A549 (cell line): ENCODE results near the gene NUCB1. TPM values are rescaled to one million over a fixed set of nuclear protein-coding genes. Genes with fewer than 3 reads are reported as not detected.

ENCODE experiments used
- ATAC-seq, 2 experiments: fragments of 200-7000 bp in 1 of 2; fragments of >200 bp in 1 of 2; cut with Nextera tagmentation in 1 of 2; cut with Tn5 transposase in 1 of 2; 3 replicates each; pipeline versions ENCODE4 v1.8.0 to v1.9.1; 2018 to 2020; ENCODE audit warnings: mild to moderate bottlenecking in 1 of 2, moderate library complexity in 1 of 2
- CTCF ChIA-PET: fragments of 300-600 bp; sonication (Branson Sonifier 250); formaldehyde crosslinking; extraction: SDS; loops from one replicate; lab custom pipeline; 2021; ENCODE audit warnings: antibody characterized with exemption, inconsistent platforms; lab: Yijun Ruan, JAX
- POLR2A ChIA-PET: fragments of 350-600 bp; formaldehyde crosslinking; extraction: SDS; loops from one replicate; lab custom pipeline; 2021; ENCODE audit warnings: antibody characterized with exemption, inconsistent platforms; lab: Yijun Ruan, JAX
- DNase-seq, 2 experiments: peaks; one replicate each; pipeline versions ENCODE4 v3.0.0 to v3.0.0-alpha.2; 2011 to 2016; ENCODE audit warnings: low read depth in 1 of 2, low spot score in 1 of 2
- FAIRE-seq: peaks from 2 replicates; lab custom pipeline; 2011; peaks lifted over from hg19 to GRCh38; lab: Jason Lieb, UNC
- H3K27ac ChIP-seq, 2 experiments: fragments of >200 bp; sonication (Bioruptor Twin); formaldehyde crosslinking; 3 replicates each; pipeline ENCODE4 v1.5.1; 2016 to 2017
- H3K4me1 ChIP-seq: fragments of >200 bp; sonication (Bioruptor Twin); formaldehyde crosslinking; 3 replicates; pipeline ENCODE4 v1.6.1; 2016
- H3K4me2 ChIP-seq: fragments of >200 bp; sonication (Bioruptor Twin); formaldehyde crosslinking; 3 replicates; pipeline ENCODE4 v1.6.1; 2016
- H3K4me3 ChIP-seq: fragments of >200 bp; sonication (Bioruptor Twin); formaldehyde crosslinking; 3 replicates; pipeline ENCODE4 v1.5.1; 2016
- H3K9me3 ChIP-seq: fragments of >200 bp; sonication (Bioruptor Twin); formaldehyde crosslinking; 3 replicates; pipeline ENCODE4 v1.6.1; 2016
- CHD4 ChIP-seq: fragments of 200-600 bp; sonication (generic); IDR thresholded peaks from 2 replicates; pipeline ENCODE4 v1.6.1; 2016; ENCODE audit warnings: antibody characterized with exemption, mild to moderate bottlenecking, borderline replicate concordance
- EHMT2 ChIP-seq: fragments of 200-600 bp; sonication (generic); IDR thresholded peaks from 2 replicates; pipeline ENCODE4 v1.6.1; 2016; ENCODE audit warnings: antibody characterized with exemption, low read depth, mild to moderate bottlenecking, moderate library complexity
- HDAC2 ChIP-seq: fragments of 200-600 bp; sonication (generic); IDR thresholded peaks from 2 replicates; pipeline ENCODE4 v1.6.1; 2016
- HOXB13 ChIP-seq: fragments of 250-450 bp; sonication (Bioruptor Pico); IDR thresholded peaks from 2 replicates; pipeline ENCODE4 v1.5.0; 2020; ENCODE audit warnings: low read depth, mild to moderate bottlenecking, moderate library complexity
- NPAS2 ChIP-seq: fragments of 250-450 bp; sonication (Bioruptor Pico); IDR thresholded peaks from 2 replicates; pipeline ENCODE4 v1.8.0; 2022; ENCODE audit warnings: mild to moderate bottlenecking, moderate library complexity, borderline replicate concordance
- POLR2AphosphoS2 ChIP-seq: conservative IDR thresholded peaks from 2 replicates; pipeline ENCODE4 v1.6.1; 2012; ENCODE audit warnings: low read length, improper control_type of control experiment, inconsistent platforms
- RARB ChIP-seq: fragments of 250-450 bp; sonication (Bioruptor Pico); IDR thresholded peaks from 2 replicates; pipeline ENCODE4 v1.8.0; 2021; ENCODE audit warnings: mild to moderate bottlenecking, moderate library complexity
- REST ChIP-seq: fragments of 200-600 bp; sonication (generic); IDR thresholded peaks from 2 replicates; pipeline ENCODE4 v1.6.1; 2016; ENCODE audit warnings: antibody characterized with exemption, mild to moderate bottlenecking, moderate library complexity
- RFX5 ChIP-seq: fragments of 450-650 bp; IDR thresholded peaks from 2 replicates; pipeline ENCODE4 v1.7.1; 2014; ENCODE audit warnings: antibody characterized with exemption, mild to moderate bottlenecking, moderate library complexity
- SMC3 ChIP-seq: fragments of >200 bp; sonication (Bioruptor Twin); formaldehyde crosslinking; IDR thresholded peaks from 3 replicates; pipeline ENCODE4 v1.6.1; 2018; ENCODE audit warnings: inconsistent platforms
- TFCP2L1 ChIP-seq: fragments of 250-450 bp; sonication (Bioruptor Pico); IDR thresholded peaks from 2 replicates; pipeline ENCODE4 v1.5.0; 2021; ENCODE audit warnings: mild to moderate bottlenecking
- ZC3H11A ChIP-seq: fragments of 450-650 bp; IDR thresholded peaks from 2 replicates; pipeline ENCODE4 v1.6.1; 2014; ENCODE audit warnings: antibody characterized with exemption, mild to moderate bottlenecking
- WGBS: methylation state at CpG from one replicate; pipeline ENCODE4 v1.1.6; 2017; ENCODE audit errors: missing lambda C conversion rate; 5-methylcytosine and 5-hydroxymethylcytosine counted together
- polyA plus RNA-seq, 4 experiments: library from polyadenylated mRNA; depleted of rRNA in 3 of 4; stranded (reverse); fragments of >200 nt; fragmentation: RNase III in 1 of 4; extraction: RNeasy Plus Mini Kit Qiagen cat#74134 plus additional on column Dnase treatment in 1 of 4; gene quantifications; 2 replicates in 3 of 4; 3 replicates in 1 of 4; pipeline ENCODE4 v1.2.3, GENCODE V29; 2011 to 2017
- TF ChIP-seq, protein P1 (sequence below): IDR thresholded peaks from 2 replicates; pipeline ENCODE4 v1.6.1; 2012; ENCODE audit warnings: low read depth, borderline replicate concordance

The NUCB1 gene
- polyA plus RNA-seq, 2 of the 4 experiments (the other 2 are of a cell fraction), result 79.5 to 182 TPM

- Histone ChIP-seq H3K4me1 (no peaks in the 10 kb centered on the region), H3K27ac (no peak overlapping the region), H3K4me2 (no peak overlapping the region), H3K9me3 (peaks cover 9% of the 10 kb centered on the region), H3K4me3 (no peak overlapping the region)
- DNase-seq (no peak), FAIRE-seq (no peak), ATAC-seq (no peak)
- TF ChIP-seq, protein P1, sequence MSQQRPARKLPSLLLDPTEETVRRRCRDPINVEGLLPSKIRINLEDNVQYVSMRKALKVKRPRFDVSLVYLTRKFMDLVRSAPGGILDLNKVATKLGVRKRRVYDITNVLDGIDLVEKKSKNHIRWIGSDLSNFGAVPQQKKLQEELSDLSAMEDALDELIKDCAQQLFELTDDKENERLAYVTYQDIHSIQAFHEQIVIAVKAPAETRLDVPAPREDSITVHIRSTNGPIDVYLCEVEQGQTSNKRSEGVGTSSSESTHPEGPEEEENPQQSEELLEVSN, result no peak
- no peak for TF ChIP-seq NPAS2 (CRISPR knock-in tag)
- CTCF ChIA-PET, result interaction anchor here (0.6 to 3.0 kb wide), 6 partner anchors 9 to 148 kb away, joined by 4 to 16 read pairs (median 6); no protein-coding TSS in a partner anchor
- POLR2A ChIA-PET, result no interaction called here
- 81% methylated on average over 6 of the region's 6 CpGs for WGBS
Measured at GRCh38 chr19:48943081-48943480, 43.0 kb downstream of the NUCB1 start.

GRCh38 chr19:48945415-48945814, 45.3 kb downstream of the NUCB1 start:
- DNase-seq (no peak), FAIRE-seq (no peak), ATAC-seq (no peak)
- Histone ChIP-seq H3K4me2 (no peak overlapping the region), H3K4me1 (no peaks in the 10 kb centered on the region), H3K4me3 (no peak overlapping the region)
- 79% methylated on average over 5 of the region's 5 CpGs for WGBS
- CTCF ChIA-PET, result interaction anchor here (0.6 kb wide), 1 partner anchor 94 kb away, joined by 3 read pairs; no protein-coding TSS in a partner anchor
- TF ChIP-seq CHD4 (no peak), EHMT2 (no peak), POLR2AphosphoS2 (no peak), SMC3 (no peak)
- TF ChIP-seq, all 56 proteins: peak for 0
- Histone ChIP-seq H3K9me3 (peaks cover 9% of the 10 kb centered on the region), H3K27ac (no peak overlapping the region)
- POLR2A ChIA-PET, result no interaction called here

DNA sequence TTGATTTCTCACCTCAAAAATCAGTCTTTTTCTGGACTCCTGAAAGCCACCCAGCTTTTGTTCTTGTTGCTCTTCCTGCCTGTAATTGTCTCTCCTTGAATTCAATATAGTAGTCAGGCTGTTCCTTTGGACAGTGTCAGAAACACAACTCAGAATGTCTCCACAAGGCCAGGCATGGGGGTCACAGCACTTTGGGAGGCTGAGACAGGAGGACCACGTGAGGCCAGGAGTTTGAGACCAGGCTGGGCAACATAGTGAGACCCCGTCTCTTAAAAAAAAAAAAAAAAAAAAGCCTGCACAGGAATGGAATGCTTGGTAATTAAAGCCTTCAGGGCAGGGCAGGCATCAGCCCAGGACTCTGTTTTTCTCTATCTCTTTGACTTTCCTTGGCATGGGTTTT, 45.7 kb downstream of the NUCB1 start:
- Histone ChIP-seq H3K4me2 (no peak overlapping the region), H3K4me1 (no peaks in the 10 kb centered on the region), H3K4me3 (no peak overlapping the region), H3K9me3 (peaks cover 5% of the 10 kb centered on the region), H3K27ac (peak overlapping the region in 1 of 2 experiments; percentile 29; a peak in 2 of 6 replicates)
- FAIRE-seq (no peak), ATAC-seq (no peak), DNase-seq (no peak)
- CTCF ChIA-PET, result interaction anchor here (0.6 to 1.5 kb wide), 4 partner anchors 13 to 94 kb away, joined by 3 to 5 read pairs (median 4); partner anchors contain the start of genes DHDH, GYS1 and RUVBL2
- POLR2A ChIA-PET, result interaction anchor here (1.1 kb wide), 2 partner anchors 9 to 13 kb away, joined by 3 to 4 read pairs; partner anchors contain the start of genes BAX and DHDH
- WGBS, result 86% methylated on average over 2 of the region's 2 CpGs
- TF ChIP-seq RARB (CRISPR knock-in tag) (no peak), REST (no peak), TFCP2L1 (CRISPR knock-in tag) (no peak), HOXB13 (CRISPR knock-in tag) (no peak), RFX5 (no peak), ZC3H11A (no peak), HDAC2 (no peak)
